Effector memory CD8-positive, alpha-beta T cell (primary cell): ENCODE measurements around the gene ACTR3C.
"Not testable (repeated sequence)": the region's sequence is repeated elsewhere in the genome, so short reads cannot be mapped to it uniquely, and the experiment has no call there.

Experiments used
- ATAC-seq: fragments of 150-1000 bp; cut with Tn5 transposase; replicated peaks from 2 replicates; pipeline ENCODE4 v1.10.0; 2021; ENCODE audit warnings: mild to moderate bottlenecking, moderate library complexity
- DNase-seq, 3 experiments: peaks; one replicate each; pipeline ENCODE4 v3.0.0; 2021
- H3K27ac Mint-ChIP-seq, 2 donors: one replicate each; pipeline ENCODE4 v1.8.0; 2022; ENCODE audit warnings: mild to moderate bottlenecking in 2 of 2, mixed read lengths in 2 of 2, moderate library complexity in 2 of 2
- H3K27me3 Mint-ChIP-seq, 2 donors: one replicate each; pipeline ENCODE4 v1.8.0; 2022; ENCODE audit warnings: mixed read lengths in 2 of 2
- H3K36me3 Mint-ChIP-seq: one replicate; pipeline ENCODE4 v1.8.0; 2022; ENCODE audit warnings: mild to moderate bottlenecking, moderate library complexity, mixed read lengths; ENCODE audit not compliant: insufficient read depth
- H3K4me1 Mint-ChIP-seq, 2 donors: one replicate each; pipeline ENCODE4 v1.8.0; 2022; ENCODE audit warnings: low read depth in 2 of 2, mixed read lengths in 2 of 2
- H3K4me3 Mint-ChIP-seq, 2 donors: one replicate each; pipeline ENCODE4 v1.8.0; 2022; ENCODE audit warnings: mild to moderate bottlenecking in 2 of 2, mixed read lengths in 2 of 2, moderate library complexity in 2 of 2
- H3K9me3 Mint-ChIP-seq, 2 donors: one replicate each; pipeline ENCODE4 v1.8.0; 2022; ENCODE audit warnings: mixed read lengths in 2 of 2

ACTR3C gene

GRCh38 chr7:150288816-150289215, 34.5 kb downstream of the ACTR3C start:
- ATAC-seq, H3K4me1 Mint-ChIP-seq, H3K36me3 Mint-ChIP-seq, H3K27ac Mint-ChIP-seq, H3K9me3 Mint-ChIP-seq, H3K27me3 Mint-ChIP-seq, DNase-seq, H3K4me3 Mint-ChIP-seq: not testable (repeated sequence)

- H3K4me1 Mint-ChIP-seq, H3K9me3 Mint-ChIP-seq, H3K36me3 Mint-ChIP-seq, H3K4me3 Mint-ChIP-seq, ATAC-seq, H3K27ac Mint-ChIP-seq, H3K27me3 Mint-ChIP-seq, DNase-seq: not testable (repeated sequence)
Measured at GRCh38 chr7:150287815-150288214, 35.5 kb downstream of the ACTR3C start.

- H3K4me3 Mint-ChIP-seq, H3K4me1 Mint-ChIP-seq, H3K27me3 Mint-ChIP-seq, H3K9me3 Mint-ChIP-seq, H3K36me3 Mint-ChIP-seq, H3K27ac Mint-ChIP-seq: not testable (repeated sequence)
- peak; percentile 59 for ATAC-seq
- peak in 2 of 3 experiments; percentile 6 to 10 for DNase-seq
Measured at GRCh38 chr7:150285849-150286754, 37.2 kb downstream of the ACTR3C start.

- ATAC-seq, H3K36me3 Mint-ChIP-seq, H3K4me3 Mint-ChIP-seq, DNase-seq, H3K9me3 Mint-ChIP-seq, H3K27me3 Mint-ChIP-seq, H3K27ac Mint-ChIP-seq, H3K4me1 Mint-ChIP-seq: not testable (repeated sequence)
Measured at GRCh38 chr7:150283608-150284007, 39.7 kb downstream of the ACTR3C start.

GRCh38 chr7:150283111-150283510, 40.2 kb downstream of the ACTR3C start:
- not testable (repeated sequence) for H3K4me1 Mint-ChIP-seq, DNase-seq, H3K4me3 Mint-ChIP-seq, H3K27ac Mint-ChIP-seq, H3K9me3 Mint-ChIP-seq, ATAC-seq, H3K27me3 Mint-ChIP-seq, H3K36me3 Mint-ChIP-seq

- not testable (repeated sequence) for H3K9me3 Mint-ChIP-seq, H3K27ac Mint-ChIP-seq, H3K4me1 Mint-ChIP-seq, H3K27me3 Mint-ChIP-seq, DNase-seq, H3K36me3 Mint-ChIP-seq, H3K4me3 Mint-ChIP-seq, ATAC-seq
Measured at GRCh38 chr7:150281681-150282403, 41.5 kb downstream of the ACTR3C start.

GRCh38 chr7:150278383-150278782, 45.0 kb downstream of the ACTR3C start:
- not testable (repeated sequence) for ATAC-seq, H3K4me1 Mint-ChIP-seq

GRCh38 chr7:150276132-150276695, 47.1 kb downstream of the ACTR3C start:
- peak; percentile 21 to 34 (median 26) for DNase-seq
- not testable (repeated sequence) for H3K4me3 Mint-ChIP-seq, H3K27me3 Mint-ChIP-seq, H3K27ac Mint-ChIP-seq, H3K4me1 Mint-ChIP-seq, H3K36me3 Mint-ChIP-seq, H3K9me3 Mint-ChIP-seq
- peak; percentile 51 for ATAC-seq

More at GRCh38 chr7:150278383-150278782, 45.0 kb downstream of the ACTR3C start:
- H3K27ac Mint-ChIP-seq, H3K27me3 Mint-ChIP-seq, H3K4me3 Mint-ChIP-seq, DNase-seq, H3K9me3 Mint-ChIP-seq, H3K36me3 Mint-ChIP-seq: not testable (repeated sequence)

GRCh38 chr7:150271898-150272297, 51.4 kb downstream of the ACTR3C start:
- not testable (repeated sequence) for H3K9me3 Mint-ChIP-seq

GRCh38 chr7:150270101-150270824, 53.1 kb downstream of the ACTR3C start:
- not testable (repeated sequence) for H3K27me3 Mint-ChIP-seq, H3K36me3 Mint-ChIP-seq, H3K4me1 Mint-ChIP-seq, H3K9me3 Mint-ChIP-seq, DNase-seq, H3K27ac Mint-ChIP-seq, H3K4me3 Mint-ChIP-seq, ATAC-seq

More at GRCh38 chr7:150271898-150272297, 51.4 kb downstream of the ACTR3C start:
- not testable (repeated sequence) for H3K4me1 Mint-ChIP-seq, H3K4me3 Mint-ChIP-seq, ATAC-seq, DNase-seq, H3K27ac Mint-ChIP-seq, H3K27me3 Mint-ChIP-seq, H3K36me3 Mint-ChIP-seq

GRCh38 chr7:150268798-150269197, 54.5 kb downstream of the ACTR3C start:
- H3K27ac Mint-ChIP-seq, H3K27me3 Mint-ChIP-seq, H3K4me3 Mint-ChIP-seq, DNase-seq, H3K4me1 Mint-ChIP-seq, H3K9me3 Mint-ChIP-seq, ATAC-seq, H3K36me3 Mint-ChIP-seq: not testable (repeated sequence)

- not testable (repeated sequence) for H3K4me1 Mint-ChIP-seq, ATAC-seq, H3K36me3 Mint-ChIP-seq, H3K27me3 Mint-ChIP-seq, DNase-seq, H3K4me3 Mint-ChIP-seq, H3K27ac Mint-ChIP-seq, H3K9me3 Mint-ChIP-seq
Measured at GRCh38 chr7:150268287-150268686, 55.1 kb downstream of the ACTR3C start.

- not testable (repeated sequence) for DNase-seq, H3K27ac Mint-ChIP-seq, H3K9me3 Mint-ChIP-seq, H3K4me3 Mint-ChIP-seq, H3K36me3 Mint-ChIP-seq, H3K4me1 Mint-ChIP-seq, ATAC-seq, H3K27me3 Mint-ChIP-seq
Measured at GRCh38 chr7:150266953-150267665, 56.2 kb downstream of the ACTR3C start.
